Fibroblast of lung (primary cell): ENCODE measurements around the gene FUNDC1.

ENCODE experiments used
- CTCF ChIP-seq, 2 donors: IDR thresholded peaks in 1 of 2; conservative IDR thresholded peaks in 1 of 2; 1 replicate in 1 of 2; 2 replicates in 1 of 2; pipeline ENCODE4 v1.5.1; 2011 to 2012; ENCODE audit warnings: low read length in 2 of 2, control low read depth in 1 of 2, inconsistent platforms in 1 of 2, low read depth in 1 of 2, mild to moderate bottlenecking in 1 of 2
- EZH2 ChIP-seq: IDR thresholded peaks from 2 replicates; pipeline ENCODE4 v1.5.1; 2012; ENCODE audit warnings: low read length, control low read depth, mild to moderate bottlenecking; ENCODE audit errors: missing control alignments

GRCh38 chrX:44503560-44503959, 39.1 kb downstream of the FUNDC1 start:
- no peak for TF ChIP-seq CTCF (conservative IDR thresholded peaks at IDR 0.05 in 1 of 2, IDR thresholded peaks at IDR 0.05 in 1 of 2; ENCODE audit: low read depth in 1 of 2, low read length in 2 of 2)
- no peak for TF ChIP-seq EZH2
